SK-N-SH (cell line): ENCODE measurements around the gene DSCAML1. TPM values are rescaled to one million over a fixed set of nuclear protein-coding genes. Genes with fewer than 3 reads are reported as not detected.

Experiments
- CTCF ChIA-PET: fragments of 300-600, 350-600 bp; formaldehyde crosslinking; extraction: SDS; loops from one replicate; lab custom pipeline; 2021; lab: Yijun Ruan, JAX
- POLR2A ChIA-PET: fragments of 350-600 bp; sonication (Branson Sonifier 250); formaldehyde crosslinking; extraction: SDS; loops from one replicate; lab custom pipeline; 2020; ENCODE audit warnings: antibody characterized with exemption, inconsistent platforms; lab: Yijun Ruan, JAX
- DNase-seq: peaks from one replicate; pipeline ENCODE4 v3.0.0; 2012
- H2AFZ ChIP-seq: fragments of 200-600 bp; sonication (generic); 2 replicates; pipeline ENCODE4 v1.8.1; 2016; ENCODE audit warnings: antibody characterized with exemption, mild to moderate bottlenecking, low read depth
- H3F3A ChIP-seq: fragments of 200-600 bp; sonication (generic); replicated peaks from 2 replicates; pipeline ENCODE3; 2016; ENCODE audit warnings: antibody characterized with exemption, mild to moderate bottlenecking; ENCODE audit not compliant: insufficient read depth
- H3K27ac ChIP-seq, 2 experiments: fragments of 200-500 bp in 1 of 2; fragments of 200-600 bp in 1 of 2; sonication (Bioruptor generic) in 1 of 2; sonication (generic), shearing (Covaris generic) in 1 of 2; 2 replicates each; pipeline versions ENCODE4 v1.5.1 to v1.6.1; 2014 to 2016; ENCODE audit warnings: low read depth in 2 of 2, inconsistent platforms in 1 of 2, low read length in 1 of 2, mild to moderate bottlenecking in 1 of 2, mixed read lengths in 1 of 2
- H3K27me3 ChIP-seq: fragments of 200-600 bp; sonication (generic), shearing (Covaris generic); 2 replicates; pipeline ENCODE4 v1.6.1; 2016; ENCODE audit warnings: mixed run types; ENCODE audit not compliant: insufficient read depth
- H3K36me3 ChIP-seq, 2 experiments: fragments of 200-500 bp in 1 of 2; fragments of 200-600 bp in 1 of 2; sonication (Bioruptor generic) in 1 of 2; sonication (generic) in 1 of 2; replicated peaks in 1 of 2; 2 replicates each; pipeline versions ENCODE3 to v1.5.1; 2014 to 2016; ENCODE audit warnings: low read length in 1 of 2, mild to moderate bottlenecking in 1 of 2; ENCODE audit not compliant: insufficient read depth in 2 of 2, control insufficient read depth in 1 of 2
- H3K4me1 ChIP-seq, 2 experiments: fragments of 200-500 bp in 1 of 2; fragments of 200-600 bp in 1 of 2; sonication (Bioruptor generic) in 1 of 2; sonication (generic), shearing (Covaris generic) in 1 of 2; 2 replicates each; pipeline versions ENCODE4 v1.5.1 to v1.6.1; 2014 to 2016; ENCODE audit warnings: low read depth in 1 of 2, low read length in 1 of 2, mixed run types in 1 of 2; ENCODE audit not compliant: insufficient read depth in 2 of 2, control insufficient read depth in 1 of 2
- H3K4me2 ChIP-seq: fragments of 200-600 bp; sonication (generic), shearing (Covaris generic); 2 replicates; pipeline ENCODE4 v1.6.1; 2017; ENCODE audit warnings: mixed run types
- H3K4me3 ChIP-seq, 2 experiments: fragments of 200-500 bp in 1 of 2; fragments of 200-600 bp in 1 of 2; sonication (Bioruptor generic) in 1 of 2; sonication (generic), shearing (Covaris generic) in 1 of 2; 2 replicates each; pipeline versions ENCODE4 v1.5.1 to v1.8.1; 2014 to 2016; ENCODE audit warnings: low read depth in 2 of 2, inconsistent platforms in 1 of 2, low read length in 1 of 2, mild to moderate bottlenecking in 1 of 2, mixed read lengths in 1 of 2, moderate library complexity in 1 of 2
- H3K79me2 ChIP-seq: fragments of 200-600 bp; sonication (generic); 2 replicates; pipeline ENCODE4 v1.8.1; 2017; ENCODE audit warnings: mild to moderate bottlenecking; ENCODE audit not compliant: insufficient read depth
- H3K9ac ChIP-seq: fragments of 200-600 bp; sonication (generic); 2 replicates; pipeline ENCODE4 v1.6.1; 2017; ENCODE audit warnings: mixed run types
- H3K9me2 ChIP-seq: fragments of 200-600 bp; sonication (generic); 2 replicates; pipeline ENCODE4 v1.6.1; 2017; ENCODE audit warnings: mixed run types
- H3K9me3 ChIP-seq: fragments of 200-600 bp; sonication (generic); 2 replicates; pipeline ENCODE4 v1.6.1; 2017; ENCODE audit warnings: mixed run types, mild to moderate bottlenecking, moderate library complexity
- H4K20me1 ChIP-seq: fragments of 200-600 bp; sonication (generic); 2 replicates; pipeline ENCODE4 v1.6.1; 2017; ENCODE audit warnings: mild to moderate bottlenecking, mixed run types; ENCODE audit not compliant: insufficient read depth
- CHD2 ChIP-seq: fragments of 150-350 bp; IDR thresholded peaks from 2 replicates; pipeline ENCODE4 v1.6.1; 2018; ENCODE audit warnings: low read length; ENCODE audit not compliant: partially characterized antibody
- CTCF ChIP-seq: fragments of 200-600 bp; sonication (generic); IDR thresholded peaks from 2 replicates; pipeline ENCODE4 v1.6.1; 2017; ENCODE audit warnings: antibody characterized with exemption, mild to moderate bottlenecking, moderate library complexity
- ELF1 ChIP-seq: IDR thresholded peaks from 2 replicates; pipeline ENCODE4 v1.4.0; 2012
- EP300 ChIP-seq, 2 experiments: IDR thresholded peaks; 2 replicates each; pipeline versions ENCODE4 v1.4.0 to v1.6.1; 2012; ENCODE audit warnings: borderline replicate concordance in 1 of 2, low read depth in 1 of 2, low read length in 1 of 2
- FOXJ3 ChIP-seq: sonication (generic); formaldehyde crosslinking; IDR thresholded peaks from 2 replicates; pipeline ENCODE4 v1.5.1; 2020; ENCODE audit warnings: mild to moderate bottlenecking, missing genetic modification reagents
- FOXM1 ChIP-seq: IDR thresholded peaks from 2 replicates; pipeline ENCODE4 v1.4.0; 2012; ENCODE audit warnings: low read depth, mild to moderate bottlenecking
- JUND ChIP-seq: IDR thresholded peaks from 2 replicates; pipeline ENCODE4 v1.4.0; 2012
- MEF2A ChIP-seq: IDR thresholded peaks from 2 replicates; pipeline ENCODE4 v1.4.0; 2012; ENCODE audit warnings: low read depth, borderline replicate concordance
- NFIC ChIP-seq: IDR thresholded peaks from 2 replicates; pipeline ENCODE4 v1.4.0; 2012; ENCODE audit warnings: borderline replicate concordance
- RCOR1 ChIP-seq: fragments of 150-350 bp; IDR thresholded peaks from 2 replicates; pipeline ENCODE4 v1.6.1; 2017; ENCODE audit warnings: antibody characterized with exemption, low read length
- RXRA ChIP-seq: IDR thresholded peaks from 2 replicates; pipeline ENCODE4 v1.4.0; 2012; ENCODE audit warnings: low read depth, mild to moderate bottlenecking, borderline replicate concordance
- SMC3 ChIP-seq: IDR thresholded peaks from 2 replicates; pipeline ENCODE4 v1.6.1; 2012; ENCODE audit warnings: low read depth, low read length, improper control_type of control experiment
- TAF1 ChIP-seq: IDR thresholded peaks from 2 replicates; pipeline ENCODE4 v1.6.1; 2012; ENCODE audit warnings: low read depth, mild to moderate bottlenecking, low read length, moderate library complexity, borderline replicate concordance
- TCF12 ChIP-seq: IDR thresholded peaks from 2 replicates; pipeline ENCODE4 v1.4.0; 2012
- USF1 ChIP-seq: IDR thresholded peaks from 2 replicates; pipeline ENCODE4 v1.4.0; 2012; ENCODE audit warnings: low read depth, borderline replicate concordance
- YY1 ChIP-seq: IDR thresholded peaks from 2 replicates; pipeline ENCODE4 v1.4.0; 2012; ENCODE audit warnings: low read depth, mild to moderate bottlenecking
- ZBTB33 ChIP-seq: IDR thresholded peaks from 2 replicates; pipeline ENCODE4 v1.4.0; 2012; ENCODE audit warnings: low read depth, borderline replicate concordance
- WGBS: methylation state at CpG from one replicate; pipeline ENCODE4 v1.1.6; 2017; ENCODE audit warnings: low lambda C conversion rate; 5-methylcytosine and 5-hydroxymethylcytosine counted together
- polyA plus RNA-seq, 3 experiments: library from polyadenylated mRNA; depleted of rRNA; stranded (reverse); fragments of >200 nt; gene quantifications; 2 replicates each; pipeline ENCODE4 v1.2.3, GENCODE V29; 2012
- TF ChIP-seq, protein P1 (sequence below): IDR thresholded peaks from 2 replicates; pipeline ENCODE4 v1.6.1; 2012; ENCODE audit warnings: mild to moderate bottlenecking, low read depth, low read length, moderate library complexity
- TF ChIP-seq, protein P2 (sequence below): fragments of 150-350 bp; IDR thresholded peaks from 2 replicates; pipeline ENCODE4 v1.6.1; 2017; ENCODE audit warnings: antibody characterized with exemption, low read length, low read depth, borderline replicate concordance

DSCAML1 gene
- polyA plus RNA-seq, 1 of the 3 experiments (the other 2 are of a cell fraction), result not detected

DNA sequence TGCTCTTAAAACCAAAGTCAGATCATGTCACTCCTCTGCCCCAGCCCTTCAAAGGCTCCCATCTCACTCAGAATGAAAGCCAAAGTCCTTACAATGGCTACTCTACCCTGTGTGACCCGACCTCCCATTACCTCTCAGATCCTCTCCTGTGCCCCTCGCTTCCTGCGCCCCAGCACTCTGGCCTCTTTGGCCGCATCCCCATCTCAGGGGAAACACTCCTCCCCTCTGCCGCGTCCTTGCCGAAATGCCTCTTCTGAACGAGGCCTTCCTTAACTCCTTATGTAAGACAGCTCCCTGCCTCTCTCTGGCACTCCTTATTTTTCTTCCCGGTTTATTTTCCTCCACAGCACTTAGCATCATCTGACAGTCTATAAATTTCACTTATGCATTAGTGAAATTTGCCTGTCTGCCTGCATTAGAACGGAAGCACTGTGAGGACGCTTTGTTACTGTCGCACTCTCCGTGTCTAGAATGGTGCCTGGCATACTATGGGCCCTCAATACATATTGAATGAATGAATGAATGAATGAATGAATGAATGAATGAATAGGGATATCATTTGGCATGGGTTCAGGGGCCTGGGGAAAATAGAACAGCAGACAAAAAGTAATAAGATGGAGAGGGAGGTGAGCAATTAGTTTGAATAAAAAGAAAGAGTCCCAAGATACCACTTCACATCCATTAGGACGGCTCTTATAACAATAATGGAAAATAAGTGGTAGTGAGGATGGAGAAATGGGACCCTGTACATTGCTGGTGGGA, 331.6 kb downstream of the DSCAML1 start (continued):
- TF ChIP-seq YY1, result no peak
- no peak for TF ChIP-seq CTCF
- no peak for TF ChIP-seq NFIC
- no peak for TF ChIP-seq TAF1
- TF ChIP-seq ELF1, result no peak
- TF ChIP-seq JUND, result no peak

- Histone ChIP-seq H3K9ac (no peak overlapping the region), H3K9me2 (no peaks in the 10 kb centered on the region), H3K9me3 (no peaks in the 10 kb centered on the region), H3K27me3 (peaks cover 17% of the 10 kb centered on the region; the same call in 1 of the 2 replicates), H3K4me2 (no peak overlapping the region), H3K4me1 (peaks cover 0 to 11% of the 10 kb centered on the region in 2 experiments; a peak in 1 of 4 replicates), H4K20me1 (no peaks in the 10 kb centered on the region), H3K36me3 (no peaks in the 10 kb centered on the region), H2AFZ (no peak overlapping the region), H3F3A (no peaks in the 10 kb centered on the region), H3K79me2 (no peaks in the 10 kb centered on the region), H3K27ac (no peak overlapping the region), H3K4me3 (no peak overlapping the region)
- ChIA-PET CTCF (interaction anchor here (0.7 to 1.9 kb wide), 2 partner anchors 21 to 170 kb away, joined by 3 to 8 read pairs; no protein-coding TSS in a partner anchor), POLR2A (no interaction called here)
- no peak for DNase-seq
- WGBS, result 52% methylated on average over 9 of the region's 13 CpGs
- no peak for TF ChIP-seq TCF12
- TF ChIP-seq USF1, result no peak
- TF ChIP-seq, protein P1, sequence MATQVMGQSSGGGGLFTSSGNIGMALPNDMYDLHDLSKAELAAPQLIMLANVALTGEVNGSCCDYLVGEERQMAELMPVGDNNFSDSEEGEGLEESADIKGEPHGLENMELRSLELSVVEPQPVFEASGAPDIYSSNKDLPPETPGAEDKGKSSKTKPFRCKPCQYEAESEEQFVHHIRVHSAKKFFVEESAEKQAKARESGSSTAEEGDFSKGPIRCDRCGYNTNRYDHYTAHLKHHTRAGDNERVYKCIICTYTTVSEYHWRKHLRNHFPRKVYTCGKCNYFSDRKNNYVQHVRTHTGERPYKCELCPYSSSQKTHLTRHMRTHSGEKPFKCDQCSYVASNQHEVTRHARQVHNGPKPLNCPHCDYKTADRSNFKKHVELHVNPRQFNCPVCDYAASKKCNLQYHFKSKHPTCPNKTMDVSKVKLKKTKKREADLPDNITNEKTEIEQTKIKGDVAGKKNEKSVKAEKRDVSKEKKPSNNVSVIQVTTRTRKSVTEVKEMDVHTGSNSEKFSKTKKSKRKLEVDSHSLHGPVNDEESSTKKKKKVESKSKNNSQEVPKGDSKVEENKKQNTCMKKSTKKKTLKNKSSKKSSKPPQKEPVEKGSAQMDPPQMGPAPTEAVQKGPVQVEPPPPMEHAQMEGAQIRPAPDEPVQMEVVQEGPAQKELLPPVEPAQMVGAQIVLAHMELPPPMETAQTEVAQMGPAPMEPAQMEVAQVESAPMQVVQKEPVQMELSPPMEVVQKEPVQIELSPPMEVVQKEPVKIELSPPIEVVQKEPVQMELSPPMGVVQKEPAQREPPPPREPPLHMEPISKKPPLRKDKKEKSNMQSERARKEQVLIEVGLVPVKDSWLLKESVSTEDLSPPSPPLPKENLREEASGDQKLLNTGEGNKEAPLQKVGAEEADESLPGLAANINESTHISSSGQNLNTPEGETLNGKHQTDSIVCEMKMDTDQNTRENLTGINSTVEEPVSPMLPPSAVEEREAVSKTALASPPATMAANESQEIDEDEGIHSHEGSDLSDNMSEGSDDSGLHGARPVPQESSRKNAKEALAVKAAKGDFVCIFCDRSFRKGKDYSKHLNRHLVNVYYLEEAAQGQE, result no peak
- TF ChIP-seq CTCF, result no peak
- no peak for TF ChIP-seq ZBTB33
- TF ChIP-seq FOXM1, result no peak
- no peak for TF ChIP-seq NFIC
- TF ChIP-seq, protein P2, sequence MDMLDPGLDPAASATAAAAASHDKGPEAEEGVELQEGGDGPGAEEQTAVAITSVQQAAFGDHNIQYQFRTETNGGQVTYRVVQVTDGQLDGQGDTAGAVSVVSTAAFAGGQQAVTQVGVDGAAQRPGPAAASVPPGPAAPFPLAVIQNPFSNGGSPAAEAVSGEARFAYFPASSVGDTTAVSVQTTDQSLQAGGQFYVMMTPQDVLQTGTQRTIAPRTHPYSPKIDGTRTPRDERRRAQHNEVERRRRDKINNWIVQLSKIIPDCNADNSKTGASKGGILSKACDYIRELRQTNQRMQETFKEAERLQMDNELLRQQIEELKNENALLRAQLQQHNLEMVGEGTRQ, result no peak
- TF ChIP-seq EP300 (IDR thresholded peaks at IDR 0.05; ENCODE audit: borderline replicate concordance in 1 of 2, low read depth in 1 of 2, low read length in 1 of 2), result no peak
- TF ChIP-seq CHD2, result no peak
- no peak for TF ChIP-seq RCOR1
- no peak for TF ChIP-seq RXRA
- TF ChIP-seq FOXJ3 (CRISPR knock-in tag), result no peak
- no peak for TF ChIP-seq MEF2A
- TF ChIP-seq SMC3, result no peak
Measured at GRCh38 chr11:117464778-117465177, 332.2 kb downstream of the DSCAML1 start.
